ENCODE measurements around the gene TMEM131L.
"Not testable (repeated sequence)": the region's sequence is repeated elsewhere in the genome, so short reads cannot be mapped to it uniquely, and the experiment has no call there.

TMEM131L gene

GRCh38 chr4:153652051-153652784 lies 186.1 kb downstream of the TMEM131L start:
- DNase-seq (ENCODE audit: low read depth) = peak; percentile 45
- TF ChIP-seq, protein P1, sequence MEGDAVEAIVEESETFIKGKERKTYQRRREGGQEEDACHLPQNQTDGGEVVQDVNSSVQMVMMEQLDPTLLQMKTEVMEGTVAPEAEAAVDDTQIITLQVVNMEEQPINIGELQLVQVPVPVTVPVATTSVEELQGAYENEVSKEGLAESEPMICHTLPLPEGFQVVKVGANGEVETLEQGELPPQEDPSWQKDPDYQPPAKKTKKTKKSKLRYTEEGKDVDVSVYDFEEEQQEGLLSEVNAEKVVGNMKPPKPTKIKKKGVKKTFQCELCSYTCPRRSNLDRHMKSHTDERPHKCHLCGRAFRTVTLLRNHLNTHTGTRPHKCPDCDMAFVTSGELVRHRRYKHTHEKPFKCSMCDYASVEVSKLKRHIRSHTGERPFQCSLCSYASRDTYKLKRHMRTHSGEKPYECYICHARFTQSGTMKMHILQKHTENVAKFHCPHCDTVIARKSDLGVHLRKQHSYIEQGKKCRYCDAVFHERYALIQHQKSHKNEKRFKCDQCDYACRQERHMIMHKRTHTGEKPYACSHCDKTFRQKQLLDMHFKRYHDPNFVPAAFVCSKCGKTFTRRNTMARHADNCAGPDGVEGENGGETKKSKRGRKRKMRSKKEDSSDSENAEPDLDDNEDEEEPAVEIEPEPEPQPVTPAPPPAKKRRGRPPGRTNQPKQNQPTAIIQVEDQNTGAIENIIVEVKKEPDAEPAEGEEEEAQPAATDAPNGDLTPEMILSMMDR (conservative IDR thresholded peaks at IDR 0.05; ENCODE audit: low read depth, low read length) = no peak
- H3K4me3 ChIP-seq (ENCODE audit: low read depth, low read length) = no peak overlapping the region

GRCh38 chr4:153655002-153655541 lies 188.9 kb downstream of the TMEM131L start:
- no peak overlapping the region for H3K4me3 ChIP-seq (ENCODE audit: low read depth, low read length)
- TF ChIP-seq, protein P1 (conservative IDR thresholded peaks at IDR 0.05; ENCODE audit: low read depth, low read length) = no peak
- no peak for DNase-seq (ENCODE audit: low read depth)

DNA sequence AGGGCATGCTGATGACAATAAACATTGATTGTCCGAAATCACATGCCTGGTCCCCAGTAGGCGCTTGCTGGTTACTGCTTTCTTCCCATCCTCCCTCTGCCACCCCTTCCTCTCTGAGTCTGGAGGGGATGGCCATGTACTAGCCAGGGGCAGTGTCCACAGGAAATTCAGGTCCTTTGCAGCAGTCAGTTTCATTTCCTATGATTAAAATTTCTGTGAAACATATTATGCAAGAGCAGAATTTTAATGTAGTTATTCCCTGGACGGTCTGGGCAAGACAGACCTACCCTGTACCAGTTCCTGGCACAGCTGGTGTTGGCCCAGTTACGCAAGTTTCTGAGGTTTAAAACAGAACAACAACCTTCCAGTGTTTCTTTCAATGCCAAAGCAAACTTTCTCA lies 189.8 kb downstream of the TMEM131L start:
- H3K4me3 ChIP-seq (ENCODE audit: low read depth, low read length) = no peak overlapping the region
- TF ChIP-seq, protein P1 (conservative IDR thresholded peaks at IDR 0.05; ENCODE audit: low read depth, low read length) = no peak
- DNase-seq (ENCODE audit: low read depth) = peak; percentile 67

GRCh38 chr4:153661215-153661822 lies 195.2 kb downstream of the TMEM131L start:
- TF ChIP-seq, protein P1 (conservative IDR thresholded peaks at IDR 0.05; ENCODE audit: low read depth, low read length) = no peak
- peak; percentile 73 for DNase-seq (ENCODE audit: low read depth)
- H3K4me3 ChIP-seq (ENCODE audit: low read depth, low read length) = no peak overlapping the region

- no peak overlapping the region for H3K4me3 ChIP-seq (ENCODE audit: low read depth, low read length)
- no peak for DNase-seq (ENCODE audit: low read depth)
- TF ChIP-seq, protein P1 (conservative IDR thresholded peaks at IDR 0.05; ENCODE audit: low read depth, low read length) = no peak
Measured at GRCh38 chr4:153661908-153662307, 195.7 kb downstream of the TMEM131L start.

DNA sequence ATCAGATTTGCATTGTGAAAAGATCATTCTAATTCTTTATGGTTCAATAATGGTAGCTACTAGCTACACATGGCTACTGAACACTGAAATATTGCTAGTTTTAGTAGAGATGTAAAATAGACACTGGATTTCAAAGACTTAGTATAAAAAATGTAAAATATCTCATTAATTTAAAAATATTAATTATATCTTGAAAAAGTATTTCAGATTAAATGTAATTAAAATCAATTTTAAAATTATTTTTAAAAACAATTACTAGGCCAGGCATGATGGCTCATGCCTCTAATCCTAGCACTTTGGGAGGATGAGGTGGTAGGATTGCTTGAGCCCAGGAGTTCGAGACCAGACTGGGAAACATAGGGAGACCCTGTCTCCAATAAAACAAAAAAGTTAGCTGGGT lies 197.5 kb downstream of the TMEM131L start:
- TF ChIP-seq, protein P1 (conservative IDR thresholded peaks at IDR 0.05; ENCODE audit: low read depth, low read length) = no peak
- H3K4me3 ChIP-seq (ENCODE audit: low read depth, low read length) = no peak overlapping the region
- DNase-seq (ENCODE audit: low read depth) = no peak

GRCh38 chr4:153666505-153666904 lies 200.3 kb downstream of the TMEM131L start:
- not testable (repeated sequence) for H3K4me3 ChIP-seq (ENCODE audit: low read depth, low read length); DNase-seq (ENCODE audit: low read depth)

Measured in choroid plexus epithelial cell (primary cell).